GM12878 (cell line): Measurements from ENCODE around the gene TP53I11. TPM values are rescaled to one million over a fixed set of nuclear protein-coding genes. Genes with fewer than 3 reads are reported as not detected.

Source experiments
- ATAC-seq: fragments of 200-7000 bp; cut with Tn5 transposase; 3 replicates; pipeline ENCODE4 v1.9.1; 2020; ENCODE audit warnings: mild to moderate bottlenecking, moderate library complexity
- BruUV-seq: library from RNA; stranded (reverse); fragments of 400-500 nt; replicated peaks from 2 replicates; lab custom pipeline; 2021; lab: Mats Ljungman, UMichigan
- CTCF ChIA-PET: fragments of 300-600 bp; sonication (Branson Sonifier 250); formaldehyde crosslinking; extraction: SDS; loops from one replicate; lab custom pipeline; 2021; ENCODE audit warnings: inconsistent platforms; lab: Yijun Ruan, JAX
- POLR2A ChIA-PET: fragments of 350-600 bp; formaldehyde crosslinking; extraction: SDS; loops from one replicate; lab custom pipeline; 2021; ENCODE audit warnings: inconsistent platforms; lab: Charles Lee
- RAD21 ChIA-PET: fragments of 300-600 bp; sonication (Branson Sonifier 250); formaldehyde crosslinking; loops from one replicate; lab custom pipeline; 2023; ENCODE audit warnings: antibody characterized with exemption; ENCODE audit not compliant: unreplicated experiment; lab: Charles Lee
- SMC1A ChIA-PET: fragments of 300-600 bp; sonication (Branson Sonifier 250); formaldehyde crosslinking; loops from one replicate; lab custom pipeline; 2023; ENCODE audit not compliant: unreplicated experiment, uncharacterized antibody; lab: Charles Lee
- DNase-seq: peaks from one replicate; pipeline ENCODE4 v3.0.0-alpha.2; 2011; ENCODE audit warnings: low read depth, low spot score
- FAIRE-seq: peaks from 3 replicates; lab custom pipeline; 2011; peaks lifted over from hg19 to GRCh38; lab: Jason Lieb, UNC
- H2AFZ ChIP-seq: 2 replicates; pipeline ENCODE4 v1.6.0; 2011; ENCODE audit warnings: low read depth, low read length, control low read depth; ENCODE audit not compliant: control insufficient read depth
- H3K27ac ChIP-seq: 2 replicates; pipeline ENCODE4 v1.5.1; 2011; ENCODE audit warnings: control low read depth; ENCODE audit not compliant: control insufficient read depth, insufficient read depth
- H3K27me3 ChIP-seq, 2 experiments: replicated peaks in 1 of 2; 2 replicates each; pipeline versions ENCODE4 v1.6.0 to v1.6.1; 2011; ENCODE audit warnings: low read length in 1 of 2; ENCODE audit not compliant: control insufficient read depth in 2 of 2, insufficient read depth in 2 of 2
- H3K36me3 ChIP-seq, 2 experiments: 2 replicates each; pipeline ENCODE4 v1.5.1; 2011; ENCODE audit warnings: low read length in 1 of 2; ENCODE audit not compliant: control insufficient read depth in 2 of 2, insufficient read depth in 2 of 2
- H3K4me1 ChIP-seq: 2 replicates; pipeline ENCODE4 v1.6.1; 2011; ENCODE audit warnings: mild to moderate bottlenecking, low read length, moderate library complexity, mixed read lengths; ENCODE audit not compliant: control insufficient read depth, insufficient read depth
- H3K4me2 ChIP-seq: 2 replicates; pipeline ENCODE4 v1.6.0; 2011; ENCODE audit warnings: control low read depth; ENCODE audit not compliant: control insufficient read depth, insufficient read depth
- H3K4me3 ChIP-seq: fragments of 200-600 bp; sonication (generic); 2 replicates; pipeline ENCODE4 v1.5.1; 2016
- H3K79me2 ChIP-seq: 2 replicates; pipeline ENCODE4 v1.6.0; 2011; ENCODE audit warnings: low read length; ENCODE audit not compliant: control insufficient read depth, insufficient read depth
- H3K9ac ChIP-seq: 2 replicates; pipeline ENCODE4 v1.8.0; 2011; ENCODE audit warnings: low read length, control low read depth, mixed read lengths; ENCODE audit not compliant: control insufficient read depth, insufficient read depth
- H3K9me3 ChIP-seq: replicated peaks from 3 replicates; pipeline ENCODE4 v1.5.1; 2011; ENCODE audit warnings: mild to moderate bottlenecking, low read length; ENCODE audit not compliant: control insufficient read depth, insufficient read depth
- H4K20me1 ChIP-seq: 2 replicates; pipeline ENCODE4 v1.6.0; 2011; ENCODE audit not compliant: control insufficient read depth, insufficient read depth
- IKZF1 ChIP-seq: fragments of 450-650 bp; conservative IDR thresholded peaks from 2 replicates; pipeline ENCODE4 v1.6.1; 2017; ENCODE audit warnings: antibody characterized with exemption, mild to moderate bottlenecking
- MXI1 ChIP-seq: fragments of 150-350 bp; IDR thresholded peaks from 2 replicates; pipeline ENCODE4 v1.6.1; 2011; ENCODE audit warnings: low read depth, mild to moderate bottlenecking, inconsistent platforms, low read length, improper control_type of control experiment
- POU2F2 ChIP-seq: IDR thresholded peaks from 3 replicates; pipeline ENCODE4 v1.6.1; 2011; ENCODE audit warnings: low read depth, mild to moderate bottlenecking, low read length, borderline replicate concordance
- RAD21 ChIP-seq: IDR thresholded peaks from 2 replicates; pipeline ENCODE4 v1.6.1; 2011; ENCODE audit warnings: mild to moderate bottlenecking, low read depth, low read length, moderate library complexity; ENCODE audit not compliant: insufficient read depth
- TARDBP ChIP-seq: IDR thresholded peaks from 2 replicates; pipeline ENCODE4 v1.6.1; 2016; ENCODE audit warnings: borderline replicate concordance
- TCF12 ChIP-seq: IDR thresholded peaks from 2 replicates; pipeline ENCODE4 v1.6.1; 2011; ENCODE audit warnings: low read depth, mild to moderate bottlenecking, low read length
- WGBS: methylation state at CpG from one replicate; pipeline ENCODE4 v1.1.6; 2016; ENCODE audit warnings: low lambda C conversion rate; ENCODE audit not compliant: insufficient replicate concordance, insufficient coverage; ENCODE audit errors: missing lambda C conversion rate; 5-methylcytosine and 5-hydroxymethylcytosine counted together
- in situ Hi-C: fragments of 300-500 bp; cut with MboI; formaldehyde crosslinking; loops from 9 replicates; pipeline ENCODE4 v1.14.3; 2018; ENCODE audit warnings: mixed read lengths
- intact Hi-C: fragments of 100-400 bp; cut with micrococcal nuclease; formaldehyde crosslinking; loops from one replicate; pipeline ENCODE4 v1.14.2; 2022; ENCODE audit not compliant: unreplicated experiment
- polyA plus RNA-seq, 11 experiments: library from polyadenylated mRNA; depleted of rRNA in 4 of 11; unstranded in 6 of 11; stranded (reverse) in 5 of 11; fragments of >200 nt; fragmentation: Nextera tagmentation in 4 of 11; fragmentation: Illumina TruSeq in 1 of 11; extraction: Ambion mirVana in 4 of 11; extraction: Trizol in 1 of 11; gene quantifications; 1 replicate in 1 of 11; 2 replicates in 10 of 11; pipeline versions ENCODE4 v1.2.1 to v1.2.3, GENCODE V29; 2011 to 2016; ENCODE audit warnings: inconsistent platforms in 2 of 11, missing spikeins in 2 of 11, low read depth in 1 of 11
- total RNA-seq, 4 experiments: library from RNA; depleted of rRNA in 3 of 4; stranded (reverse); fragments of >200 nt in 3 of 4; fragmentation: Illumina TruSeq in 1 of 4; extraction: Trizol in 1 of 4; gene quantifications; 2 replicates each; pipeline versions ENCODE4 v1.2.1 to v1.2.3, GENCODE V29; 2013 to 2021
- TF ChIP-seq, protein P1 (sequence below): IDR thresholded peaks from 2 replicates; pipeline ENCODE4 v1.6.1; 2011; ENCODE audit warnings: low read depth, mild to moderate bottlenecking, low read length, moderate library complexity, borderline replicate concordance; ENCODE audit errors: extremely low read depth
- TF ChIP-seq, protein P2 (sequence below): fragments of 450-650 bp; formaldehyde crosslinking; IDR thresholded peaks from 2 replicates; pipeline ENCODE4 v1.4.0; 2022; ENCODE audit warnings: mild to moderate bottlenecking, moderate library complexity
- TF ChIP-seq, protein P3 (sequence below): fragments of 450-650 bp; IDR thresholded peaks from 2 replicates; pipeline ENCODE4 v1.6.1; 2017; ENCODE audit warnings: mild to moderate bottlenecking

Gene TP53I11
- total and polyA plus RNA-seq, 10 of the 15 experiments (the other 5 are each of a cell fraction or from before 2014, with no cell fraction given) = 0.03 to 0.28 (median 0.17) TPM; not detected in 3

- TF ChIP-seq TCF12 (no peak), POU2F2 (no peak)
- TF ChIP-seq, protein P1, sequence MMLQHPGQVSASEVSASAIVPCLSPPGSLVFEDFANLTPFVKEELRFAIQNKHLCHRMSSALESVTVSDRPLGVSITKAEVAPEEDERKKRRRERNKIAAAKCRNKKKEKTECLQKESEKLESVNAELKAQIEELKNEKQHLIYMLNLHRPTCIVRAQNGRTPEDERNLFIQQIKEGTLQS = no peak
Observed at GRCh38 chr11:44885919-44886789, 64.5 kb downstream of the TP53I11 start (continued).

DNA sequence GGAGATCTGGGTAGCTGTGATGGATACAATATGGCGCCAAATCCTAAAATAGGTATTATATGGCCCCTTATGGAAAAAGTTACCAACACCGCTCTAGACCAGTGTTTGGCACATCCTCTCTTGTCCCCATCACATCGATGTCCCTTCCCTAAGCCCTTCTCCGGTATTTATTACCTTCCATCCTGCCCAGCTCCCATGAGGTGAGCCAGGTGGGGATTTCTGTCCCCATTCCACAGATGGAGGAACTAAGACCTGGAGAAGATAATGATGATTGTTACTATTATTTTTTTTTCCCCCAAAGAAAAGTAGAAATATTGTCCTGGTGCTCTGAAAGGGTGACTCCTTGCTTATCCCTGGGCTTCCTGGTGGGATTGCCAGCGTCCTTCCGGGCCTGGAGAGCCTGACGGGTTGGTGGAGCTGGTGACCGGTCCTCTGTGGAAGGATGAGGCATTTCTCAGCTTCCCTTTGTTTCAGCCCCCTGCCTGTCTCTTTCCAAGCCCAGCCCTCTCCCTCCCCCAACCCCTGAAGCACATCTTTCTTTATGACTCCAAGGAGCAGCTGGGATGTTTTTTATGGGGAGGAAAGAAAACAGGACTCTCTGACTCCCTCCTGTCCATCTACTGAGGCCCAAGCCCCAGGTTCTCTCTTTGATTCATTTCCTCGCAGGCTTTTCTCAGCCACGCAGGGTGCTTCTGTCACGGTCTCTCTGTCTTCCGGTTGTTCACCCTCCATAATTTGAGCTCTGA, 65.4 kb downstream of the TP53I11 start:
- ATAC-seq (no peak), DNase-seq (no peak), FAIRE-seq (no peak)
- no peaks in the 10 kb centered on the region; the same call in 1 of the 2 replicates for H4K20me1 ChIP-seq
- H3K4me1 ChIP-seq = no peaks in the 10 kb centered on the region
- no peaks in the 10 kb centered on the region for H3K79me2 ChIP-seq
- no peak overlapping the region for H3K27ac ChIP-seq
- ChIA-PET RAD21 (interaction anchor here (0.9 kb wide), 1 partner anchor 23 kb away, joined by 4 read pairs; no protein-coding TSS in a partner anchor), POLR2A (no interaction called here), CTCF (interaction anchor here (0.9 to 1.9 kb wide), 4 partner anchors 9 to 110 kb away, joined by 3 to 5 read pairs (median 4); no protein-coding TSS in a partner anchor), SMC1A (interaction anchor here (0.5 to 1.5 kb wide), 3 partner anchors 8 to 17 kb away, joined by 3 to 4 read pairs (median 3); no protein-coding TSS in a partner anchor)
- no peak overlapping the region for H3K9ac ChIP-seq
- H3K36me3 ChIP-seq = no peaks in the 10 kb centered on the region
- TF ChIP-seq, protein P2, sequence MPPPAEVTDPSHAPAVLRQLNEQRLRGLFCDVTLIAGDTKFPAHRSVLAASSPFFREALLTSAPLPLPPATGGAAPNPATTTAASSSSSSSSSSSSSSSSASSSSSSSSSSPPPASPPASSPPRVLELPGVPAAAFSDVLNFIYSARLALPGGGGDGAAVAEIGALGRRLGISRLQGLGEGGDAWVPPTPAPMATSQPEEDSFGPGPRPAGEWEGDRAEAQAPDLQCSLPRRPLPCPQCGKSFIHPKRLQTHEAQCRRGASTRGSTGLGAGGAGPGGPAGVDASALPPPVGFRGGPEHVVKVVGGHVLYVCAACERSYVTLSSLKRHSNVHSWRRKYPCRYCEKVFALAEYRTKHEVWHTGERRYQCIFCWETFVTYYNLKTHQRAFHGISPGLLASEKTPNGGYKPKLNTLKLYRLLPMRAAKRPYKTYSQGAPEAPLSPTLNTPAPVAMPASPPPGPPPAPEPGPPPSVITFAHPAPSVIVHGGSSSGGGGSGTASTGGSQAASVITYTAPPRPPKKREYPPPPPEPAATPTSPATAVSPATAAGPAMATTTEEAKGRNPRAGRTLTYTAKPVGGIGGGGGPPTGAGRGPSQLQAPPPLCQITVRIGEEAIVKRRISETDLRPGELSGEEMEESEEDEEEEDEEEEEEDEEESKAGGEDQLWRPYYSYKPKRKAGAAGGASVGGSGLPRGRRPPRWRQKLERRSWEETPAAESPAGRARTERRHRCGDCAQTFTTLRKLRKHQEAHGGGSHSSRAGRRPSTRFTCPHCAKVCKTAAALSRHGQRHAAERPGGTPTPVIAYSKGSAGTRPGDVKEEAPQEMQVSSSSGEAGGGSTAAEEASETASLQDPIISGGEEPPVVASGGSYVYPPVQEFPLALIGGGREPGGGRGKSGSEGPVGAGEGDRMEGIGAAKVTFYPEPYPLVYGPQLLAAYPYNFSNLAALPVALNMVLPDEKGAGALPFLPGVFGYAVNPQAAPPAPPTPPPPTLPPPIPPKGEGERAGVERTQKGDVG (CRISPR knock-in tag) = no peak
- no peak for TF ChIP-seq RAD21
- no peak for TF ChIP-seq IKZF1
- no peak for TF ChIP-seq MXI1
- no peak for TF ChIP-seq TARDBP
- TF ChIP-seq, protein P3, sequence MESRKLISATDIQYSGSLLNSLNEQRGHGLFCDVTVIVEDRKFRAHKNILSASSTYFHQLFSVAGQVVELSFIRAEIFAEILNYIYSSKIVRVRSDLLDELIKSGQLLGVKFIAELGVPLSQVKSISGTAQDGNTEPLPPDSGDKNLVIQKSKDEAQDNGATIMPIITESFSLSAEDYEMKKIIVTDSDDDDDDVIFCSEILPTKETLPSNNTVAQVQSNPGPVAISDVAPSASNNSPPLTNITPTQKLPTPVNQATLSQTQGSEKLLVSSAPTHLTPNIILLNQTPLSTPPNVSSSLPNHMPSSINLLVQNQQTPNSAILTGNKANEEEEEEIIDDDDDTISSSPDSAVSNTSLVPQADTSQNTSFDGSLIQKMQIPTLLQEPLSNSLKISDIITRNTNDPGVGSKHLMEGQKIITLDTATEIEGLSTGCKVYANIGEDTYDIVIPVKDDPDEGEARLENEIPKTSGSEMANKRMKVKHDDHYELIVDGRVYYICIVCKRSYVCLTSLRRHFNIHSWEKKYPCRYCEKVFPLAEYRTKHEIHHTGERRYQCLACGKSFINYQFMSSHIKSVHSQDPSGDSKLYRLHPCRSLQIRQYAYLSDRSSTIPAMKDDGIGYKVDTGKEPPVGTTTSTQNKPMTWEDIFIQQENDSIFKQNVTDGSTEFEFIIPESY = no peak
- BruUV-seq = no TSS peak
- no peak overlapping the region for H2AFZ ChIP-seq
- H3K4me2 ChIP-seq = no peak overlapping the region
- in situ Hi-C loops = no loop called here
- intact Hi-C loops = no loop called here
- 53% methylated on average over 12 of the region's 12 CpGs for WGBS
- no peaks in the 10 kb centered on the region; a peak in 2 of 4 replicates for H3K27me3 ChIP-seq
- no peak overlapping the region for H3K4me3 ChIP-seq
- no peaks in the 10 kb centered on the region for H3K9me3 ChIP-seq
